Measurements from ENCODE around the gene RBM4B.

- no peak for TF ChIP-seq RFX5 (IDR thresholded peaks at IDR 0.05; ENCODE audit: low read depth, low read length)
- TF ChIP-seq, protein P1, sequence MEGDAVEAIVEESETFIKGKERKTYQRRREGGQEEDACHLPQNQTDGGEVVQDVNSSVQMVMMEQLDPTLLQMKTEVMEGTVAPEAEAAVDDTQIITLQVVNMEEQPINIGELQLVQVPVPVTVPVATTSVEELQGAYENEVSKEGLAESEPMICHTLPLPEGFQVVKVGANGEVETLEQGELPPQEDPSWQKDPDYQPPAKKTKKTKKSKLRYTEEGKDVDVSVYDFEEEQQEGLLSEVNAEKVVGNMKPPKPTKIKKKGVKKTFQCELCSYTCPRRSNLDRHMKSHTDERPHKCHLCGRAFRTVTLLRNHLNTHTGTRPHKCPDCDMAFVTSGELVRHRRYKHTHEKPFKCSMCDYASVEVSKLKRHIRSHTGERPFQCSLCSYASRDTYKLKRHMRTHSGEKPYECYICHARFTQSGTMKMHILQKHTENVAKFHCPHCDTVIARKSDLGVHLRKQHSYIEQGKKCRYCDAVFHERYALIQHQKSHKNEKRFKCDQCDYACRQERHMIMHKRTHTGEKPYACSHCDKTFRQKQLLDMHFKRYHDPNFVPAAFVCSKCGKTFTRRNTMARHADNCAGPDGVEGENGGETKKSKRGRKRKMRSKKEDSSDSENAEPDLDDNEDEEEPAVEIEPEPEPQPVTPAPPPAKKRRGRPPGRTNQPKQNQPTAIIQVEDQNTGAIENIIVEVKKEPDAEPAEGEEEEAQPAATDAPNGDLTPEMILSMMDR (conservative IDR thresholded peaks at IDR 0.05; ENCODE audit: low read depth, low read length), result no peak
- TF ChIP-seq POLR2A (IDR thresholded peaks at IDR 0.05; ENCODE audit: low read depth, low read length), result no peak
- no peak for TF ChIP-seq MAFK (IDR thresholded peaks at IDR 0.05; ENCODE audit: low read depth, low read length)
- no peak for TF ChIP-seq NFE2L2 (IDR thresholded peaks at IDR 0.05; ENCODE audit: low read depth, low read length)
- TF ChIP-seq MXI1 (IDR thresholded peaks at IDR 0.05; ENCODE audit: borderline replicate concordance, low read depth, low read length), result no peak
- no peak for TF ChIP-seq CEBPB (IDR thresholded peaks at IDR 0.05; ENCODE audit: low read depth, low read length)
- TF ChIP-seq SMC3 (IDR thresholded peaks at IDR 0.05; ENCODE audit: low read depth, low read length), result no peak
Observed at GRCh38 chr11:66708094-66708493, 30.4 kb upstream of the RBM4B start.
